Fibroblast of mammary gland (primary cell): ENCODE data around the gene SLC13A4.

Experiments used
- DNase-seq: peaks from one replicate; pipeline ENCODE4 v3.0.0-alpha.2; 2010; ENCODE audit warnings: low read depth
- H3K4me3 ChIP-seq: 2 replicates; pipeline ENCODE4 v1.5.1; 2011; ENCODE audit warnings: low read depth, mild to moderate bottlenecking, low read length, moderate library complexity; ENCODE audit not compliant: control insufficient read depth
- CTCF ChIP-seq: conservative IDR thresholded peaks from 2 replicates; pipeline ENCODE4 v1.5.1; 2011; ENCODE audit warnings: low read depth, low read length, inconsistent platforms; ENCODE audit not compliant: control insufficient read depth, insufficient read depth

Gene SLC13A4

DNA sequence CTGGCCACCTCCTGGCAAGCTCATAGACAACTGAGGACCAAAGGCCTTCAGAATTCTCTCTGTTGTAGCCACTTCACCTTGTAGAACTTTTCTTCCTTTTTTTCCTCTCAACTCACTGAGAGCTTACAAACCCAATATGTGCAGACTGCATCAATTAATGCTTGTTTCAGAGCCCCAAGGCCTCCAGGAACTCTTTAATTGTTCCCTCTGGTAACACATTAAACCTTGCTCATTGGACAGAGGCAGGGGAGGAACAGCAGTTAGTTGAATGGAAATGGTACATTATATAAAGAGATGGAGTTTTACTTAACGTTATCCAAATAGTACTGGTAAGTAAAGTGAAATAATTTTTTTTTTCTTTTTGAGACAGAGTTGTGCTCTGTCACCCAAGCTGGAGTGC, 40.5 kb downstream of the SLC13A4 start:
- TF ChIP-seq CTCF, result no peak

GRCh38 chr7:135685306-135686084, 42.5 kb downstream of the SLC13A4 start:
- no peak for DNase-seq
- H3K4me3 ChIP-seq, result no peak overlapping the region
- no peak for TF ChIP-seq CTCF

More for the DNA sequence above, 40.5 kb downstream of the SLC13A4 start:
- no peak overlapping the region for H3K4me3 ChIP-seq
- DNase-seq, result no peak

DNA sequence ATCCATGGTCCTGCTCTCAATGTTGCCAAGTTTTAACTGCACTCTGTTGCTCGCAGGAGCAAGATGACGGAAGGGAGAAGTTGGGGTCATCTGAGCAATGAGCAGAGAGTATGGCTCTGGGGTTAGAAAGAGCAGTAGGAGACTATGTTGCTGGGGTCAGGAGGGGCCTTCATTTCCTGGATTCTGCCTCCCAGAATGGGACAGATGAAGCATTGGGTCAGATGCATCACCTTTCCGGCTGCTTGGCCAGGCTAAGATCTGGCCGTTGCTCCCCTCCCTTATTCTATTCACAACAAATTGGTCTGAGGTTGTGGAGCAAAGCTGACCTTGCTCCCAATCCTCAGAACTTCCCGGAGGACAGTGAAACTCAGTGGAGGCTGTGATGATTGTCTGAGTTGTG, 43.3 kb downstream of the SLC13A4 start:
- TF ChIP-seq CTCF, result no peak
- no peak for DNase-seq
- no peak overlapping the region for H3K4me3 ChIP-seq

DNA sequence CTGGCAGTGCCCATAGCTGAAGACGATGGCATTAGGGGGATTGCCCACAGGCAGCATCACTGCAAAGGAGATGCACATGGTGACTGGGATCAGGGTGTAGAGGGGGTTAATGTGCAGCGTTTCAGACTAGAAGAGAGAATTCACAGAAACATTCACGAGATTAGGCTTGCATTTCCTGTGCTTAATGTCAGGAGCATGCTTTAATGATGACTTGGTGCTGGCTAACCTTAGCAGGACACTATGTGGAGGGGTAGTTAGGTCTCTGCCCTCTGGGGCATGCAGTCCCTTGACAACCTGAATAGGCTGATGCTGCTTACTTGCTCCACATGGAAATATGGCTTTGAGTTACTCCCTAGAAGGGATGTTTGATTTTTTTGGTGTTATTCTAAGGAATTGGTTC, 43.9 kb downstream of the SLC13A4 start:
- no peak overlapping the region for H3K4me3 ChIP-seq
- no peak for TF ChIP-seq CTCF
- DNase-seq, result no peak

GRCh38 chr7:135683609-135684008, 44.4 kb downstream of the SLC13A4 start:
- no peak for TF ChIP-seq CTCF
- no peak for DNase-seq
- no peak overlapping the region for H3K4me3 ChIP-seq

DNA sequence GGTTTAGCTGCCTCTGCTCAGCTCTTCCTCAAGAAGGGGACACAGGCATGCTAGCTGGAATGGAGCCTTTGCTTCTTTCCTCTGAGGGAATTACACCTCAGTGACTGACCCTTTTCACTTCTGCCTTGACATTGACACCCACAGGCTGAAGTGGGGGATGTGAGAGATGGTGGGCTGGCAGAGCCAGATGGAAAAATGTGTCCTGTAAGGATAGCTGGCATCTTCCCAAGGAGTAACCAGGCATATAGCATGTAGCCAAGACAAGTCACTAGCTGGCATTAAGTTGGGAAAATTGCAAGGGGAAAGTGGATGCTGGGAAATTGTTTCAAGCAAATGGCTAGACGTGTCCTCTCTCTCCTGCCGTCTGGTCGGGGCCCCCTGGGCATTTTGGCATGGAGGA, 45.8 kb downstream of the SLC13A4 start:
- H3K4me3 ChIP-seq, result no peak overlapping the region
- TF ChIP-seq CTCF, result no peak
- no peak for DNase-seq

DNA sequence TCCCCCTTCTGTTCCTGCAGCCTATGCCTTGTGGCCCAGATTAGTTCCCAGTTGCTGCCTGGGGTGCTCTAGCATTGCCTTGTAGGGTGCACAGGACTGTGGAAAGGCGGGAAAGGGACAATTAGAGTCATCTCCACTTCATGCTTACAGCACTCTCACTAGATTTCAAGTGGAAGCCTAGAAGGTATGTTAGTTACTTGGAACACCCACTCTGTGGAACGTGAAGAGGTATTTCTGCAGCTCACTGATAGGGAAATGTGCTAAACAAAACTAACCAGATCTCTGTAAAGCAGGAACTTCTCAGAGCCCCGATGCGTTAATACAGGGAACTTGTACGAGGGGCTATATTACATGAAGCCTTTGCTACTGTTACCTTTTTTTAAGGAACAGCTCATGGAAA, 46.2 kb downstream of the SLC13A4 start:
- H3K4me3 ChIP-seq, result no peak overlapping the region
- no peak for DNase-seq
- no peak for TF ChIP-seq CTCF
